ENCODE data around the gene CDKL2.

GRCh38 chr4:75658876-75659275, 28.5 kb upstream of the CDKL2 start:
- TF ChIP-seq TEAD4 (IDR thresholded peaks at IDR 0.05) = no peak
- TF ChIP-seq TCF12 (IDR thresholded peaks at IDR 0.05; ENCODE audit: low read depth) = no peak
- no peak for TF ChIP-seq TAF1 (IDR thresholded peaks at IDR 0.05; ENCODE audit: low read depth)
- TF ChIP-seq EP300 (IDR thresholded peaks at IDR 0.05; ENCODE audit: borderline replicate concordance) = no peak
- no peak for TF ChIP-seq MAX (IDR thresholded peaks at IDR 0.05)
- TF ChIP-seq CEBPB (IDR thresholded peaks at IDR 0.05) = no peak
- TF ChIP-seq FOXM1 (IDR thresholded peaks at IDR 0.05; ENCODE audit: borderline replicate concordance, low read depth) = no peak
- TF ChIP-seq EGR1 (IDR thresholded peaks at IDR 0.05) = no peak
